NCI-H2171 (cell line): ENCODE measurements around the gene SNRNP35.
"Not testable (repeated sequence)": the region's sequence is repeated elsewhere in the genome, so short reads cannot be mapped to it uniquely, and the experiment has no call there.

Experiments
- DNase-seq: peaks from one replicate; lab custom pipeline; 2025; lab: John Stamatoyannopoulos, UW

The SNRNP35 gene

GRCh38 chr12:123457980-123458779 lies at the start of gene SNRNP35:
Gene SNRNP35 (plus strand): TSS chr12:123458139. CDS start chr12:123465541, 7,402 bp downstream.
- peak; percentile 90 for DNase-seq

- not testable (repeated sequence) for DNase-seq
Observed at GRCh38 chr12:123408619-123409018, 49.3 kb upstream of the SNRNP35 start.

GRCh38 chr12:123409284-123410040 lies 48.5 kb upstream of the SNRNP35 start:
- DNase-seq: not testable (repeated sequence)

GRCh38 chr12:123410041-123410412 lies 47.9 kb upstream of the SNRNP35 start:
- no peak for DNase-seq

- no peak for DNase-seq
Observed at GRCh38 chr12:123421314-123421713, 36.6 kb upstream of the SNRNP35 start.

GRCh38 chr12:123427036-123427769 lies 30.7 kb upstream of the SNRNP35 start:
- no peak for DNase-seq

- DNase-seq: no peak
Observed at GRCh38 chr12:123428591-123428990, 29.3 kb upstream of the SNRNP35 start.

- not testable (repeated sequence) for DNase-seq
Observed at GRCh38 chr12:123429101-123429500, 28.8 kb upstream of the SNRNP35 start.

- not testable (repeated sequence) for DNase-seq
Observed at GRCh38 chr12:123431951-123432817, 25.8 kb upstream of the SNRNP35 start.

- no peak for DNase-seq
Observed at GRCh38 chr12:123433615-123434014, 24.3 kb upstream of the SNRNP35 start.

GRCh38 chr12:123435636-123436016 lies 22.3 kb upstream of the SNRNP35 start:
- no peak for DNase-seq

GRCh38 chr12:123436017-123436964 lies 21.6 kb upstream of the SNRNP35 start, which contains the start of gene RILPL2:
Gene RILPL2 (minus strand): TSS chr12:123436684. CDS start chr12:123436420, 264 bp downstream.
- peak; percentile 48 for DNase-seq

- no peak for DNase-seq
Observed at GRCh38 chr12:123441523-123442164, 16.3 kb upstream of the SNRNP35 start.

GRCh38 chr12:123442774-123443173 lies 15.2 kb upstream of the SNRNP35 start:
- no peak for DNase-seq

- no peak for DNase-seq
Observed at GRCh38 chr12:123444092-123445026, 13.6 kb upstream of the SNRNP35 start.

GRCh38 chr12:123445388-123446332 lies 12.3 kb upstream of the SNRNP35 start:
- no peak for DNase-seq

- DNase-seq: no peak
Observed at GRCh38 chr12:123446333-123446713, 11.6 kb upstream of the SNRNP35 start.
